Dendritic cell treated with granulocyte-macrophage colony-stimulating factor and Interleukin-4, amounts not matched to agents 40 ng/mL and 50 ng/mL, for 4 days (primary cell): Measurements from ENCODE around the gene RAVER2.
A peak's percentile ranks its signal among the peaks of the same experiment; 100 is the strongest.

Source experiments
- H3K27ac Mint-ChIP-seq: one replicate; pipeline ENCODE4 v1.8.0; 2022; ENCODE audit warnings: mild to moderate bottlenecking, mixed read lengths
- H3K27me3 Mint-ChIP-seq: one replicate; pipeline ENCODE4 v1.8.0; 2022; ENCODE audit warnings: mild to moderate bottlenecking, mixed read lengths
- H3K36me3 Mint-ChIP-seq: one replicate; pipeline ENCODE4 v1.8.0; 2022; ENCODE audit warnings: low read depth, mixed read lengths
- H3K4me1 Mint-ChIP-seq: one replicate; pipeline ENCODE4 v1.8.0; 2022; ENCODE audit warnings: low read depth, mixed read lengths
- H3K4me3 Mint-ChIP-seq: one replicate; pipeline ENCODE4 v1.8.0; 2022; ENCODE audit warnings: mild to moderate bottlenecking, moderate library complexity, mixed read lengths
- H3K9me3 Mint-ChIP-seq: one replicate; pipeline ENCODE4 v1.8.0; 2022; ENCODE audit warnings: mixed read lengths
- intact Hi-C: fragments of 100-400 bp; cut with micrococcal nuclease; formaldehyde crosslinking; loops from one replicate; pipeline ENCODE4 v1.15.0; 2022

Gene RAVER2

GRCh38 chr1:64851664-64852063 is 106.8 kb downstream of the RAVER2 start:
- peak overlapping the region; percentile 52 for H3K27ac Mint-ChIP-seq
- H3K36me3 Mint-ChIP-seq = peaks cover 90% of the 10 kb centered on the region
- H3K4me3 Mint-ChIP-seq = no peak overlapping the region

GRCh38 chr1:64854674-64855073 is 109.8 kb downstream of the RAVER2 start:
- Mint-ChIP-seq H3K4me3 (no peak overlapping the region), H3K27ac (no peak overlapping the region), H3K27me3 (no peaks in the 10 kb centered on the region), H3K36me3 (peaks cover 90% of the 10 kb centered on the region), H3K9me3 (no peaks in the 10 kb centered on the region), H3K4me1 (peaks cover 50% of the 10 kb centered on the region)
- intact Hi-C loops = no loop called here

More at GRCh38 chr1:64851664-64852063, 106.8 kb downstream of the RAVER2 start:
- Mint-ChIP-seq H3K27me3 (no peaks in the 10 kb centered on the region), H3K4me1 (peaks cover 41% of the 10 kb centered on the region), H3K9me3 (no peaks in the 10 kb centered on the region)
- intact Hi-C loops = no loop called here

- Mint-ChIP-seq H3K4me1 (peaks cover 41% of the 10 kb centered on the region), H3K9me3 (no peaks in the 10 kb centered on the region), H3K36me3 (peaks cover 88% of the 10 kb centered on the region), H3K27ac (no peak overlapping the region), H3K27me3 (no peaks in the 10 kb centered on the region), H3K4me3 (no peak overlapping the region)
- intact Hi-C loops = no loop called here
Observed at GRCh38 chr1:64855557-64855956, 110.7 kb downstream of the RAVER2 start.

- Mint-ChIP-seq H3K9me3 (no peaks in the 10 kb centered on the region), H3K4me3 (no peak overlapping the region), H3K4me1 (peaks cover 45% of the 10 kb centered on the region), H3K36me3 (peaks cover 93% of the 10 kb centered on the region), H3K27me3 (no peaks in the 10 kb centered on the region), H3K27ac (no peak overlapping the region)
- intact Hi-C loops = no loop called here
Observed at GRCh38 chr1:64856553-64856952, 111.7 kb downstream of the RAVER2 start.

- H3K9me3 Mint-ChIP-seq = no peaks in the 10 kb centered on the region
- no peak overlapping the region for H3K4me3 Mint-ChIP-seq
- H3K4me1 Mint-ChIP-seq = peaks cover 45% of the 10 kb centered on the region
- peak overlapping the region; percentile 1 for H3K27ac Mint-ChIP-seq
- intact Hi-C loops = no loop called here
- H3K36me3 Mint-ChIP-seq = peaks cover 96% of the 10 kb centered on the region
- no peaks in the 10 kb centered on the region for H3K27me3 Mint-ChIP-seq
Observed at GRCh38 chr1:64857347-64857746, 112.5 kb downstream of the RAVER2 start.

GRCh38 chr1:64861611-64862010 is 116.7 kb downstream of the RAVER2 start:
- no peaks in the 10 kb centered on the region for H3K27me3 Mint-ChIP-seq
- H3K4me3 Mint-ChIP-seq = no peak overlapping the region
- H3K4me1 Mint-ChIP-seq = peaks cover 60% of the 10 kb centered on the region
- peaks cover 69% of the 10 kb centered on the region for H3K36me3 Mint-ChIP-seq
- intact Hi-C loops = loop anchor here (5.0 kb wide), 2 partner anchors 96 to 181 kb away; no protein-coding TSS in a partner anchor
- no peaks in the 10 kb centered on the region for H3K9me3 Mint-ChIP-seq
- H3K27ac Mint-ChIP-seq = peak overlapping the region; percentile 65

- Mint-ChIP-seq H3K4me1 (peaks cover 65% of the 10 kb centered on the region), H3K27me3 (no peaks in the 10 kb centered on the region), H3K9me3 (no peaks in the 10 kb centered on the region), H3K36me3 (peaks cover 69% of the 10 kb centered on the region), H3K27ac (peak overlapping the region; percentile 82), H3K4me3 (peak overlapping the region; percentile 45)
- intact Hi-C loops = loop anchor here (5.0 kb wide), 2 partner anchors 93 to 178 kb away; no protein-coding TSS in a partner anchor
Observed at GRCh38 chr1:64864018-64864940, 119.4 kb downstream of the RAVER2 start.

GRCh38 chr1:64865105-64865757 is 120.4 kb downstream of the RAVER2 start:
- Mint-ChIP-seq H3K27ac (peak overlapping the region; percentile 82), H3K4me1 (peaks cover 66% of the 10 kb centered on the region), H3K36me3 (peaks cover 69% of the 10 kb centered on the region), H3K9me3 (no peaks in the 10 kb centered on the region), H3K27me3 (no peaks in the 10 kb centered on the region), H3K4me3 (peak overlapping the region; percentile 45)
- intact Hi-C loops = no loop called here

GRCh38 chr1:64866689-64867088 is 121.8 kb downstream of the RAVER2 start:
- H3K9me3 Mint-ChIP-seq = no peaks in the 10 kb centered on the region
- peaks cover 54% of the 10 kb centered on the region for H3K4me1 Mint-ChIP-seq
- peaks cover 70% of the 10 kb centered on the region for H3K36me3 Mint-ChIP-seq
- no peak overlapping the region for H3K27ac Mint-ChIP-seq
- intact Hi-C loops = no loop called here
- no peak overlapping the region for H3K4me3 Mint-ChIP-seq
- no peaks in the 10 kb centered on the region for H3K27me3 Mint-ChIP-seq

GRCh38 chr1:64867266-64867665 is 122.4 kb downstream of the RAVER2 start:
- Mint-ChIP-seq H3K9me3 (no peaks in the 10 kb centered on the region), H3K27ac (no peak overlapping the region), H3K4me3 (no peak overlapping the region), H3K27me3 (no peaks in the 10 kb centered on the region), H3K36me3 (peaks cover 70% of the 10 kb centered on the region), H3K4me1 (peaks cover 48% of the 10 kb centered on the region)
- intact Hi-C loops = no loop called here

- Mint-ChIP-seq H3K36me3 (peaks cover 95% of the 10 kb centered on the region), H3K4me1 (peaks cover 25% of the 10 kb centered on the region), H3K27me3 (no peaks in the 10 kb centered on the region), H3K27ac (no peak overlapping the region), H3K4me3 (no peak overlapping the region), H3K9me3 (no peaks in the 10 kb centered on the region)
- intact Hi-C loops = no loop called here
Observed at GRCh38 chr1:64871256-64871655, 126.4 kb downstream of the RAVER2 start.

- Mint-ChIP-seq H3K27ac (no peak overlapping the region), H3K9me3 (no peaks in the 10 kb centered on the region), H3K4me3 (no peak overlapping the region), H3K4me1 (peaks cover 19% of the 10 kb centered on the region), H3K27me3 (no peaks in the 10 kb centered on the region), H3K36me3 (peaks cover 96% of the 10 kb centered on the region)
- intact Hi-C loops = no loop called here
Observed at GRCh38 chr1:64872067-64872466, 127.2 kb downstream of the RAVER2 start.

GRCh38 chr1:64873576-64873975 is 128.7 kb downstream of the RAVER2 start:
- Mint-ChIP-seq H3K4me3 (no peak overlapping the region), H3K36me3 (peaks cover 96% of the 10 kb centered on the region), H3K27me3 (no peaks in the 10 kb centered on the region), H3K27ac (no peak overlapping the region), H3K9me3 (no peaks in the 10 kb centered on the region), H3K4me1 (peaks cover 7% of the 10 kb centered on the region)
- intact Hi-C loops = no loop called here

GRCh38 chr1:64874666-64875065 is 129.8 kb downstream of the RAVER2 start:
- H3K27ac Mint-ChIP-seq = no peak overlapping the region
- no peaks in the 10 kb centered on the region for H3K9me3 Mint-ChIP-seq
- H3K4me1 Mint-ChIP-seq = no peaks in the 10 kb centered on the region
- no peaks in the 10 kb centered on the region for H3K27me3 Mint-ChIP-seq
- peaks cover 93% of the 10 kb centered on the region for H3K36me3 Mint-ChIP-seq
- no peak overlapping the region for H3K4me3 Mint-ChIP-seq
- intact Hi-C loops = no loop called here
